Eye (tissue), 1 donor: ENCODE measurements around the gene SDF2L1.
"Not testable (repeated sequence)": the region's sequence is repeated elsewhere in the genome, so short reads cannot be mapped to it uniquely, and the experiment has no call there.

Source experiments
- DNase-seq: peaks from one replicate; pipeline ENCODE4 v3.0.0-alpha.2; 2015

The SDF2L1 gene

DNA sequence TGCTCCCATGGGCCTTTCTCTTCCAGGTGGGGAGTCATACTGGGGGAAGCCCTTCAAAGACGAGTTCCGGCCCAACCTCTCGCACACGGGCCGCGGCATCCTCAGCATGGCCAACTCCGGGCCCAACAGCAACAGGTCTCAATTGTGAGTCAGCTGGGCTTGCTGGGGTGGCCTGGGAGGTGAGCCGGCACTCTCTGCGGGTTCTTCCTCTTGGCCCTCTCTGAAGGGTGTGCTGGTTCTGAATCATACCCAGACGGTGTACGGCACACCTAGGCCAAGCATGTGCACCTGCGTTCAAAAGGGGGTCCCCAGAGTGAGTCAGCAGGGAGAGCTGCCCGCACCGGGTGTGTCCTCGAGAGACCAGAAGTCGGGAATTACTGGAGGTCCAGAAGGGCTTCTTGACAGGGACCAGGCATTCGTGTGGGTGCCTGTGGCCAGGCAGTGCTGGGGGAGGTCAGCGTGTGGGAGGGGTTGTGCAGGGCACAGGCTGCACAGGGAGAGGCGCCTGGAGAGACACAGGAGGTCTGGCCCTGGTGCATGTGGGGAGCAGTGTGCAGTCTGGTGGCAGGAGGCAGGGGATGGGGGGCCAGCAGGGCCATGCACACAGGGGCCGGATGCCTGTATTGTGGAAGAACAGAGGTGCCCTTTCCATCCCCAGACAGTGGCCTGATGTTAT is 46.7 kb downstream of the SDF2L1 start:
- no peak for DNase-seq

DNA sequence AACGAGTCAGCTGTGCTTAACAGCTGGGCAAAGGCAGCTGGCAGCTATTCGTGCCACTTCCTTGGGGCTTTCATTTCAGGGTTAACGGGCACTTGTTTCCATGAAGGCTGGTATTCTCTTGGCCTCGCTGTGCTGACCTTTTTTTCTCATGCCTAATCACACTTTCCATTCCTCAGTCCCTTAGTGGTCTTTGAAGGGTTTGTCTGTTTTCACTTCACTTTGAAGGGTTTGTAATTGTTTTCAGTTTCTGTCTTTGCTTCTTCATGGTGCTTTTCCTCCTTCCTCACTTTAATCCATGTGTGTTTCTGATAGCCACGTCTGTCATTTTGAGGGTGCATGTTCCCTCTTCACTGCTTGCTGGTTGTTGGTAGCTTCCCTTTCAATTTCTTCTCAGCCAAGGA is 48.3 kb downstream of the SDF2L1 start:
- no peak for DNase-seq

DNA sequence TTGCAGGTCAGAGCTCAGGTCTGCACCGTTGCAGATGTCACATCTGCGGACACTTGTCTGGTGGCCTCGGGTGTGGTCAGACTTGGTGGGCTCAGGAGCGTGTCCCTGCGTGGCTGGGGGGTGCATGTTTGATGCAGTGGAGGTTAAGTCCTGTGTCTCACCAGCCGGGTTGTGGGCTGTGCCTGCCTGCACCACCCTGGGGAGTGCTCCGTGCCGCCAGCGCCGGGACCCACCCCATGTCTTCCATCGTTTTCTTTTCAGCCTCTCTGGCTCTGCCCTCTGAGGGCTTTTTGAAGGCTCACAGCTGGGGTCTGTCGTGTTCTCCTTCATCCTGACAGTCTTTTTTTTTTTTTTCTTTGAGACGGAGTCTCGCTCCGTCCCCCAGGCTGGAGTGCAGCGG is 49.7 kb downstream of the SDF2L1 start:
- no peak for DNase-seq

DNA sequence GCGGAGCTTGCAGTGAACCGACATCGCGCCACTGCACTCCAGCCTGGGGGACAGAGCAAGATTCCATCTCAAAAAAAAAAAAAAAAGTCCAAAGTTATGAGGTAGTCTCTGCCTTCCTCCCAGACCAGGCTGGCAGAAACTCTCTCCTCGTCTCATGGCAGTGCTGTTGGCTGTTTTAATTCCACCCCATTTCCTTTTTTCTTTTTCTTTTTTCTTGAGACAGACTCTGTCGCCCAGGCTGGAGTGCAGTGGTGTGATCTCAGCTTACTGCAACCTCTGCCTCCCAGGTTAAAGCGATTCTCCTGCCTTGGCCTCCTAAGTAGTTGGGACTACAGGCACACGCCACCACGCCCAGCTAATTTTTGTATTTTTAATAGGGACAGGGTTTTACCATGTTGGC is 50.8 kb downstream of the SDF2L1 start:
- DNase-seq, result not testable (repeated sequence)

DNA sequence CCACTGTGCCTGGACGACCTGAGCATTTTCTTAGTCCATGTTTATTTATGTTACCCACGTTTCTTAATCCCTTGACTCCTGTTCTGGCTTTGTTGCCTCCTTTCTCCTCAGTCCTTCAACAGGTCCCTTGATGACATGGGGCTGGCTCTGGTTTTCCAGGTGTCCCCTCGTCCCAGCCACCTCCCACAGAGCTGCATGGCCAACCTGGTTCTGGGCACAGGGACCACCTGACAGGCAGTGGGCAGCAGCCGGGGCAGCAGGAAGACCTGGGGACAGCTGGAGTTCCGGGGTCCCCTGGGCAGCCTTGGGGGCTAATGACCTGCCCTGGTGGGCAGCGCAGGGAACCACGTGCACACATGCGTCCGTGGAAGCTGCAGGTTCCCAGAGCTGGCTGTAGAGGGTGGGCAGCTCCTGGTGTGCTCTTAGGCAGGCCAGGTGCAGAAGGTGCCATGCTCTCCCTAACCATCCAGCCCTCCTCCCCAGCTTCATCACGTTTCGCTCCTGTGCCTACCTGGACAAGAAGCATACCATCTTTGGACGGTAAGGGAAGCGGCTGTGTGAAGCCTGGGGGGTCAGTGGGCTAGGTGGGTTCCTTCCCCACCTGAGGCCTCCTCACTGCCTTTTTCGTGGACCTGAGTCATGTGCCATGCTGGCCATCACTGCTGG is 51.4 kb downstream of the SDF2L1 start:
- DNase-seq, result no peak
